Esophagus muscularis mucosa (tissue), 4 donors: ENCODE results near the gene ULBP2. TPM values are rescaled to one million over a fixed set of nuclear protein-coding genes. Genes with fewer than 3 reads are reported as not detected.

Experiments
- total RNA-seq, 4 donors: library from RNA; depleted of rRNA; stranded (reverse); fragments of >200 nt; gene quantifications; one replicate each; pipeline versions ENCODE4 v1.1.0 to v1.2.1, GENCODE V29; 2016

ULBP2 gene
- total RNA-seq, 4 donors from 2014 or later, result 0.39 TPM; not detected in 3

Other genes with a start within 250 kb of the ULBP2 start
- 10 to 100 TPM; 27.0 to 33.6 (median 30.1) TPM for gene LATS1, start 223.9 kb upstream of the ULBP2 start, total RNA-seq
- gene NUP43, start 195.5 kb upstream of the ULBP2 start, total RNA-seq, result 10 to 100 TPM in 3 of 4 donors, 1 to 10 TPM in 1; 9.2 to 15.4 (median 11.5) TPM
- 100 to 1,000 TPM in 3 of 4 donors, 10 to 100 TPM in 1; 93.9 to 111 (median 107) TPM for gene PCMT1, start 192.3 kb upstream of the ULBP2 start, total RNA-seq
- gene LRP11, start 77.7 kb upstream of the ULBP2 start, total RNA-seq, result 10 to 100 TPM; 15.0 to 29.1 (median 24.0) TPM
- under 1 TPM in 1 of 4 donors, not detected in 3; 0.29 TPM for gene RAET1E, start 43.9 kb upstream of the ULBP2 start, total RNA-seq
- under 1 TPM in 2 of 4 donors, not detected in 2; 0.29 to 0.32 TPM for gene RAET1G, start 18.9 kb upstream of the ULBP2 start, total RNA-seq
- gene ULBP1, start 21.9 kb downstream of the ULBP2 start, total RNA-seq, result under 1 TPM in 1 of 4 donors, not detected in 3; 0.17 TPM
- not detected for gene RAET1L, start 83.5 kb downstream of the ULBP2 start, total RNA-seq
- under 1 TPM in 3 of 4 donors, not detected in 1; 0.50 to 0.86 (median 0.65) TPM for gene ULBP3, start 127.1 kb downstream of the ULBP2 start, total RNA-seq
- under 1 TPM in 2 of 4 donors, not detected in 2; 0.26 to 0.40 TPM for gene PPP1R14C, start 201.0 kb downstream of the ULBP2 start, total RNA-seq